K562 (cell line): ENCODE results near the gene STYXL1. TPM values are rescaled to one million over a fixed set of nuclear protein-coding genes. Genes with fewer than 3 reads are reported as not detected.

Experiments
- BMI1 ChIP-seq: fragments of 150-350 bp; IDR thresholded peaks from 2 replicates; pipeline ENCODE4 v1.6.1; 2014; ENCODE audit warnings: low read length
- BRCA1 ChIP-seq, 2 experiments: fragments of 450-650 bp in 1 of 2; sonication (generic) in 1 of 2; formaldehyde crosslinking in 1 of 2; IDR thresholded peaks; 2 replicates each; pipeline versions ENCODE4 v1.5.0 to v1.6.1; 2017 to 2020; ENCODE audit warnings: mild to moderate bottlenecking in 1 of 2, missing genetic modification reagents in 1 of 2
- COPS2 ChIP-seq: fragments of 450-650 bp; conservative IDR thresholded peaks from 2 replicates; pipeline ENCODE4 v1.6.1; 2016; ENCODE audit warnings: mild to moderate bottlenecking, moderate library complexity
- DDX20 ChIP-seq: fragments of 450-650 bp; IDR thresholded peaks from 2 replicates; pipeline ENCODE4 v1.6.1; 2016; ENCODE audit warnings: missing genetic modification characterization, low read depth, mild to moderate bottlenecking, missing compliant biosample characterization, moderate library complexity
- EHMT2 ChIP-seq: fragments of 450-650 bp; IDR thresholded peaks from 2 replicates; pipeline ENCODE4 v1.6.1; 2018; ENCODE audit warnings: antibody characterized with exemption
- ELF4 ChIP-seq: fragments of 450-650 bp; formaldehyde crosslinking; IDR thresholded peaks from 2 replicates; pipeline ENCODE4 v1.4.0; 2022; ENCODE audit warnings: missing genetic modification characterization
- FOXP1 ChIP-seq: sonication (generic); formaldehyde crosslinking; IDR thresholded peaks from 2 replicates; pipeline ENCODE4 v1.8.0; 2022; ENCODE audit warnings: mild to moderate bottlenecking, missing genetic modification reagents
- HIVEP1 ChIP-seq: fragments of 250-450 bp; sonication (Bioruptor Pico); IDR thresholded peaks from 2 replicates; pipeline ENCODE4 v1.4.0; 2020; ENCODE audit warnings: mild to moderate bottlenecking
- IFI16 ChIP-seq: fragments of 250-450 bp; sonication (Bioruptor Pico); IDR thresholded peaks from 2 replicates; pipeline ENCODE4 v2.1.2; 2022; ENCODE audit warnings: mild to moderate bottlenecking, inconsistent platforms
- NR3C1 ChIP-seq: sonication (generic); formaldehyde crosslinking; IDR thresholded peaks from 2 replicates; pipeline ENCODE4 v1.8.1; 2022; ENCODE audit warnings: missing genetic modification reagents
- PHTF2 ChIP-seq: fragments of 250-450 bp; sonication (Bioruptor Pico); IDR thresholded peaks from 2 replicates; pipeline ENCODE4 v1.5.0; 2021; ENCODE audit warnings: mild to moderate bottlenecking
- POLR2H ChIP-seq: IDR thresholded peaks from 2 replicates; pipeline ENCODE4 v1.6.1; 2016; ENCODE audit warnings: missing genetic modification characterization, low read depth, mild to moderate bottlenecking, control low read depth, missing compliant biosample characterization, moderate library complexity
- RBM22 ChIP-seq: fragments of 200-400 bp; formaldehyde crosslinking; IDR thresholded peaks from 2 replicates; pipeline ENCODE4 v1.6.1; 2018; ENCODE audit warnings: low read length, low read depth; ENCODE audit not compliant: poor library complexity, severe bottlenecking
- RBM25 ChIP-seq: fragments of 200-400 bp; formaldehyde crosslinking; IDR thresholded peaks from 2 replicates; pipeline ENCODE4 v1.6.1; 2018; ENCODE audit warnings: low read length, low read depth, moderate library complexity; ENCODE audit not compliant: severe bottlenecking
- SMC3 ChIP-seq: conservative IDR thresholded peaks from 2 replicates; pipeline ENCODE4 v1.6.1; 2011; ENCODE audit warnings: low read depth, low read length, improper control_type of control experiment; ENCODE audit not compliant: insufficient read depth
- TARDBP ChIP-seq: fragments of 450-650 bp; IDR thresholded peaks from 2 replicates; pipeline ENCODE4 v1.6.1; 2016
- ZNF217 ChIP-seq: sonication (generic); formaldehyde crosslinking; IDR thresholded peaks from 2 replicates; pipeline ENCODE4 v1.8.0; 2022; ENCODE audit warnings: mild to moderate bottlenecking, missing genetic modification reagents
- ZNF445 ChIP-seq: fragments of 250-450 bp; sonication (Bioruptor Pico); IDR thresholded peaks from 2 replicates; pipeline ENCODE4 v1.4.0; 2020; ENCODE audit warnings: low read depth, mild to moderate bottlenecking, moderate library complexity
- ZNF584 ChIP-seq: fragments of 200-800 bp; sonication (Bioruptor generic); IDR thresholded peaks from 2 replicates; pipeline ENCODE4 v1.6.1; 2016; ENCODE audit warnings: low read depth, mild to moderate bottlenecking, missing genetic modification characterization, missing compliant biosample characterization
- ZNF830 ChIP-seq: fragments of 250-450 bp; sonication (Bioruptor Pico); IDR thresholded peaks from 2 replicates; pipeline ENCODE4 v1.5.0; 2021; ENCODE audit warnings: mild to moderate bottlenecking
- ZZZ3 ChIP-seq: fragments of 450-650 bp; IDR thresholded peaks from 2 replicates; pipeline ENCODE4 v1.6.1; 2016; ENCODE audit warnings: antibody characterized with exemption, mild to moderate bottlenecking, moderate library complexity
- polyA plus RNA-seq, 8 experiments: library from polyadenylated mRNA; depleted of rRNA in 4 of 8; stranded (reverse) in 5 of 8; unstranded in 3 of 8; fragments of >200 nt; fragmentation: Nextera tagmentation in 2 of 8; fragmentation: Illumina TruSeq in 1 of 8; extraction: Ambion mirVana in 2 of 8; extraction: Trizol in 1 of 8; gene quantifications; 2 replicates each; pipeline versions ENCODE4 v1.2.1 to v1.2.3, GENCODE V29; 2011 to 2014; ENCODE audit warnings: inconsistent platforms in 1 of 8, missing spikeins in 1 of 8
- total RNA-seq, 7 experiments: library from RNA; depleted of rRNA in 6 of 7; stranded (reverse); fragments of >200 nt in 6 of 7; fragmentation: Illumina TruSeq in 2 of 7; extraction: Trizol in 2 of 7; gene quantifications; 2 replicates each; pipeline versions ENCODE4 v1.2.1 to v1.2.3, GENCODE V29; 2011 to 2021; ENCODE audit warnings: low replicate concordance in 1 of 7
- TF ChIP-seq, protein P1 (sequence below): fragments of 200-800 bp; sonication (Bioruptor generic); IDR thresholded peaks from 2 replicates; pipeline ENCODE4 v1.6.1; 2016; ENCODE audit warnings: missing genetic modification characterization, missing compliant biosample characterization
- TF ChIP-seq, protein P2 (sequence below): fragments of 250-450 bp; sonication (Bioruptor Pico); IDR thresholded peaks from 2 replicates; pipeline ENCODE4 v1.5.0; 2021; ENCODE audit warnings: mild to moderate bottlenecking, borderline replicate concordance

Gene STYXL1
- total and polyA plus RNA-seq, 9 of the 15 experiments (the other 6 are each of a cell fraction or from before 2014, with no cell fraction given), result 36.5 to 97.2 (median 49.9) TPM

DNA sequence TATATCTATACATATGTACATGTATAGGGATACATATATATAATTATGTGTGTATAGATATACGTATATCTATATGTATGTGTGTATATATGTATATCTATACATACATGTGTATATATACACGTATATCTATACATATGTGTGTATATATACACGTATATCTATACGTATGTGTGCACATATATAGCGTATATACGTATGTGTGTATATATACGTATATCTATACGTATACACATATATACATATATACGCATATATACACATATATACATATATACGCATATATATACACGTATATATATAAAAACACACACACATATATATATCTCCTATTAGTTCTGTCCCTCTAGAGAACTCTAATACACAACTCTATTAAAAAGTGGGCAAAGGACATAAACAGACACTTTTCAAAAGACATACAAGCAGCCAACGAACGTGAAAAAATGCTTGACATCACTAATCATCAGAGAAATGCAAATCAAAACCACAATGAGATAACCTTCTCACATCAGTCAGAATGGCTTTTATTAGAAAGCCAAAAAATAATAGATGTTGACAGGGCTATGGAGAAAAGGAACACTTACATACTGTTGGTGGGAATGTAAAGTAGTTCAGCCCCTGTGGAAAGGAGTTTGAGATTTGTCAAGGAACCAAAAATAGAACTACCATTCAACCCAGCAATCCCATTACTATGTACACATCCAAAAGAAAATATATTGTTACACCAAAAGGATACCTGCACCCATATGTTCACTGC, 31.4 kb downstream of the STYXL1 start (continued):
- TF ChIP-seq, protein P1, sequence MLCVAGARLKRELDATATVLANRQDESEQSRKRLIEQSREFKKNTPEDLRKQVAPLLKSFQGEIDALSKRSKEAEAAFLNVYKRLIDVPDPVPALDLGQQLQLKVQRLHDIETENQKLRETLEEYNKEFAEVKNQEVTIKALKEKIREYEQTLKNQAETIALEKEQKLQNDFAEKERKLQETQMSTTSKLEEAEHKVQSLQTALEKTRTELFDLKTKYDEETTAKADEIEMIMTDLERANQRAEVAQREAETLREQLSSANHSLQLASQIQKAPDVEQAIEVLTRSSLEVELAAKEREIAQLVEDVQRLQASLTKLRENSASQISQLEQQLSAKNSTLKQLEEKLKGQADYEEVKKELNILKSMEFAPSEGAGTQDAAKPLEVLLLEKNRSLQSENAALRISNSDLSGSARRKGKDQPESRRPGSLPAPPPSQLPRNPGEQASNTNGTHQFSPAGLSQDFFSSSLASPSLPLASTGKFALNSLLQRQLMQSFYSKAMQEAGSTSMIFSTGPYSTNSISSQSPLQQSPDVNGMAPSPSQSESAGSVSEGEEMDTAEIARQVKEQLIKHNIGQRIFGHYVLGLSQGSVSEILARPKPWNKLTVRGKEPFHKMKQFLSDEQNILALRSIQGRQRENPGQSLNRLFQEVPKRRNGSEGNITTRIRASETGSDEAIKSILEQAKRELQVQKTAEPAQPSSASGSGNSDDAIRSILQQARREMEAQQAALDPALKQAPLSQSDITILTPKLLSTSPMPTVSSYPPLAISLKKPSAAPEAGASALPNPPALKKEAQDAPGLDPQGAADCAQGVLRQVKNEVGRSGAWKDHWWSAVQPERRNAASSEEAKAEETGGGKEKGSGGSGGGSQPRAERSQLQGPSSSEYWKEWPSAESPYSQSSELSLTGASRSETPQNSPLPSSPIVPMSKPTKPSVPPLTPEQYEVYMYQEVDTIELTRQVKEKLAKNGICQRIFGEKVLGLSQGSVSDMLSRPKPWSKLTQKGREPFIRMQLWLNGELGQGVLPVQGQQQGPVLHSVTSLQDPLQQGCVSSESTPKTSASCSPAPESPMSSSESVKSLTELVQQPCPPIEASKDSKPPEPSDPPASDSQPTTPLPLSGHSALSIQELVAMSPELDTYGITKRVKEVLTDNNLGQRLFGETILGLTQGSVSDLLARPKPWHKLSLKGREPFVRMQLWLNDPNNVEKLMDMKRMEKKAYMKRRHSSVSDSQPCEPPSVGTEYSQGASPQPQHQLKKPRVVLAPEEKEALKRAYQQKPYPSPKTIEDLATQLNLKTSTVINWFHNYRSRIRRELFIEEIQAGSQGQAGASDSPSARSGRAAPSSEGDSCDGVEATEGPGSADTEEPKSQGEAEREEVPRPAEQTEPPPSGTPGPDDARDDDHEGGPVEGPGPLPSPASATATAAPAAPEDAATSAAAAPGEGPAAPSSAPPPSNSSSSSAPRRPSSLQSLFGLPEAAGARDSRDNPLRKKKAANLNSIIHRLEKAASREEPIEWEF (CRISPR knock-in tag), result no peak
- TF ChIP-seq BRCA1 (IDR thresholded peaks at IDR 0.05), result no peak
- no peak for TF ChIP-seq BRCA1 (CRISPR knock-in tag; IDR thresholded peaks at IDR 0.05)
- TF ChIP-seq POLR2H (tag), result no peak
- TF ChIP-seq BMI1, result no peak
- no peak for TF ChIP-seq NR3C1
- no peak for TF ChIP-seq EHMT2
- no peak for TF ChIP-seq SMC3
- peak; percentile 78; the same call in 1 of the 2 replicates for TF ChIP-seq ZNF445 (CRISPR knock-in tag)
- TF ChIP-seq ZZZ3, result no peak
- no peak for TF ChIP-seq ZNF830 (CRISPR knock-in tag)
- TF ChIP-seq ELF4 (CRISPR knock-in tag), result no peak
- TF ChIP-seq ZNF217 (CRISPR knock-in tag), result no peak
- no peak for TF ChIP-seq IFI16
- no peak for TF ChIP-seq DDX20
- no peak for TF ChIP-seq RBM25
- no peak for TF ChIP-seq RBM22
- TF ChIP-seq FOXP1 (CRISPR knock-in tag), result no peak
- no peak for TF ChIP-seq ZNF584
- peak; percentile 96 for TF ChIP-seq PHTF2 (CRISPR knock-in tag)
- TF ChIP-seq, protein P2, sequence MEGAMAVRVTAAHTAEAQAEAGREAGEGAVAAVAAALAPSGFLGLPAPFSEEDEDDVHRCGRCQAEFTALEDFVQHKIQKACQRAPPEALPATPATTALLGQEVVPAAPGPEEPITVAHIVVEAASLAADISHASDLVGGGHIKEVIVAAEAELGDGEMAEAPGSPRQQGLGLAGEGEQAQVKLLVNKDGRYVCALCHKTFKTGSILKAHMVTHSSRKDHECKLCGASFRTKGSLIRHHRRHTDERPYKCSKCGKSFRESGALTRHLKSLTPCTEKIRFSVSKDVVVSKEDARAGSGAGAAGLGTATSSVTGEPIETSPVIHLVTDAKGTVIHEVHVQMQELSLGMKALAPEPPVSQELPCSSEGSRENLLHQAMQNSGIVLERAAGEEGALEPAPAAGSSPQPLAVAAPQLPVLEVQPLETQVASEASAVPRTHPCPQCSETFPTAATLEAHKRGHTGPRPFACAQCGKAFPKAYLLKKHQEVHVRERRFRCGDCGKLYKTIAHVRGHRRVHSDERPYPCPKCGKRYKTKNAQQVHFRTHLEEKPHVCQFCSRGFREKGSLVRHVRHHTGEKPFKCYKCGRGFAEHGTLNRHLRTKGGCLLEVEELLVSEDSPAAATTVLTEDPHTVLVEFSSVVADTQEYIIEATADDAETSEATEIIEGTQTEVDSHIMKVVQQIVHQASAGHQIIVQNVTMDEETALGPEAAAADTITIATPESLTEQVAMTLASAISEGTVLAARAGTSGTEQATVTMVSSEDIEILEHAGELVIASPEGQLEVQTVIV (CRISPR knock-in tag), result peak; percentile 74; the same call in 1 of the 2 replicates
- no peak for TF ChIP-seq COPS2
- peak; percentile 85; the same call in 1 of the 2 replicates for TF ChIP-seq HIVEP1 (CRISPR knock-in tag)
- TF ChIP-seq TARDBP, result no peak
